Measurements from ENCODE around the gene TDRKH. TPM values are rescaled to one million over a fixed set of nuclear protein-coding genes. Genes with fewer than 3 reads are reported as not detected.

The TDRKH gene
- total RNA-seq, 4 donors from 2014 or later: 1.2 to 4.1 (median 3.1) TPM

DNA sequence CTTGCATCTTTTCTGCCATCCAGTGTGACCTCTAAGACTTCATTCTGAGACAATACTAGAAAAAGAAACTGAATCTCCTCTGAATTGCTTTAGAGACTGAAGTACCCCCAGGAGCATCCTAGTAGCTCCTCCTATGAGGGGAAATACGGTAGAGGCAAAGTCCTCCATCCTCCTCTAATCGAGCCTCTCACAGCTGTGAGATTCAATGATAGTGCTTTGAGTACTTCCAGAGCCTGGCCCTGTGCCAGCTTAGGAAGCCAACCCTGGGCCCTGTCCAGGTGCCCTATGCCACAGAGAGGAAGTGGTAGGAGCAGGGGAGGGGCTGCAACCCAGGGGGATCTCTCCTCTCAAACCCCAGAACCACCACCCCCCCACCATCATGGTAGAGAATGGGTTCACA, 30.6 kb upstream of the TDRKH start:
- WGBS: 28% methylated on average over 2 of the region's 2 CpGs
- H3K4me3 ChIP-seq: no peak overlapping the region
- DNase-seq (ENCODE audit: low spot score in 2 of 2): no peak
- H3K9me3 ChIP-seq: no peaks in the 10 kb centered on the region
- H3K27me3 ChIP-seq: no peaks in the 10 kb centered on the region
- H3K4me1 ChIP-seq: peaks cover 15% of the 10 kb centered on the region
- no peak overlapping the region for H3K27ac ChIP-seq
- TF ChIP-seq EP300 (IDR thresholded peaks at IDR 0.05) (no peak), POLR2A (IDR thresholded peaks at IDR 0.05) (no peak)
- H3K36me3 ChIP-seq: peaks cover 3% of the 10 kb centered on the region

DNA sequence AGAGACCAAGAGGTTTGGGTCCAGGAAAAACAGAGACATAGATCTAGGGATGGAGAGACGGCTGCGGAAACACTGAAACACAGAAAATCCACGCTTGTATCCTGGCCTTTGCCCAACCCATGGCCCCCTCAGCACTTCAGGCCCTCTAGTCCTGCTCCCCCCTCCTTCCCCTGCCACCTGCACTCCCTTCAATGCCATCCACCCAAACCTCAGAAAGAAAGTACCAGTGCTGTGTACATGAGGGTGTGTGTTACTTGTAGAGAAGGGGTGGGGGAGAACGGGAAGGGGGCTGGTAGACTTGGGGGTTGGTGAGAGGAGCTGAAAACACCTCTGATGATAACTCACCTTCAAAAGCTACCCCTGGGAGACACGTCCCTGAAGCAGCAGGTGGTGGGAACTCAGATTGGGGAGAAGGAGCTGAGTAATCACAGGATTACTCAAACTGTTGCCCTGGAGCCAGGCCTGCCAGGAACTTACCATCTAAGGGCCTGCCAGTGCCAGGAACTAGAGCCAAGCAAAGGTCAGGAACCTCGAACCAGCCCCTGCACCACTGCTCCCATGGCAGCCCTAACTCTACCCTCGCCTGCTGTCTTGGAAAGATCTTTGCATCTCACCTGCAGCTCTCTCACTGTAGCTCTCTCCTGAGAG, 29.8 kb upstream of the TDRKH start:
- DNase-seq (ENCODE audit: low spot score in 2 of 2): no peak
- TF ChIP-seq, protein P1, sequence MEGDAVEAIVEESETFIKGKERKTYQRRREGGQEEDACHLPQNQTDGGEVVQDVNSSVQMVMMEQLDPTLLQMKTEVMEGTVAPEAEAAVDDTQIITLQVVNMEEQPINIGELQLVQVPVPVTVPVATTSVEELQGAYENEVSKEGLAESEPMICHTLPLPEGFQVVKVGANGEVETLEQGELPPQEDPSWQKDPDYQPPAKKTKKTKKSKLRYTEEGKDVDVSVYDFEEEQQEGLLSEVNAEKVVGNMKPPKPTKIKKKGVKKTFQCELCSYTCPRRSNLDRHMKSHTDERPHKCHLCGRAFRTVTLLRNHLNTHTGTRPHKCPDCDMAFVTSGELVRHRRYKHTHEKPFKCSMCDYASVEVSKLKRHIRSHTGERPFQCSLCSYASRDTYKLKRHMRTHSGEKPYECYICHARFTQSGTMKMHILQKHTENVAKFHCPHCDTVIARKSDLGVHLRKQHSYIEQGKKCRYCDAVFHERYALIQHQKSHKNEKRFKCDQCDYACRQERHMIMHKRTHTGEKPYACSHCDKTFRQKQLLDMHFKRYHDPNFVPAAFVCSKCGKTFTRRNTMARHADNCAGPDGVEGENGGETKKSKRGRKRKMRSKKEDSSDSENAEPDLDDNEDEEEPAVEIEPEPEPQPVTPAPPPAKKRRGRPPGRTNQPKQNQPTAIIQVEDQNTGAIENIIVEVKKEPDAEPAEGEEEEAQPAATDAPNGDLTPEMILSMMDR (IDR thresholded peaks at IDR 0.05): no peak
- TF ChIP-seq POLR2AphosphoS5 (IDR thresholded peaks at IDR 0.05): no peak
- TF ChIP-seq EP300 (IDR thresholded peaks at IDR 0.05): no peak
- no peak for TF ChIP-seq POLR2A (IDR thresholded peaks at IDR 0.05)
- Histone ChIP-seq H3K4me3 (no peak overlapping the region), H3K36me3 (peaks cover 3% of the 10 kb centered on the region), H3K4me1 (peaks cover 15% of the 10 kb centered on the region), H3K27ac (no peak overlapping the region), H3K9me3 (no peaks in the 10 kb centered on the region), H3K27me3 (no peaks in the 10 kb centered on the region)
- WGBS: 73% methylated on average over 7 of the region's 7 CpGs

DNA sequence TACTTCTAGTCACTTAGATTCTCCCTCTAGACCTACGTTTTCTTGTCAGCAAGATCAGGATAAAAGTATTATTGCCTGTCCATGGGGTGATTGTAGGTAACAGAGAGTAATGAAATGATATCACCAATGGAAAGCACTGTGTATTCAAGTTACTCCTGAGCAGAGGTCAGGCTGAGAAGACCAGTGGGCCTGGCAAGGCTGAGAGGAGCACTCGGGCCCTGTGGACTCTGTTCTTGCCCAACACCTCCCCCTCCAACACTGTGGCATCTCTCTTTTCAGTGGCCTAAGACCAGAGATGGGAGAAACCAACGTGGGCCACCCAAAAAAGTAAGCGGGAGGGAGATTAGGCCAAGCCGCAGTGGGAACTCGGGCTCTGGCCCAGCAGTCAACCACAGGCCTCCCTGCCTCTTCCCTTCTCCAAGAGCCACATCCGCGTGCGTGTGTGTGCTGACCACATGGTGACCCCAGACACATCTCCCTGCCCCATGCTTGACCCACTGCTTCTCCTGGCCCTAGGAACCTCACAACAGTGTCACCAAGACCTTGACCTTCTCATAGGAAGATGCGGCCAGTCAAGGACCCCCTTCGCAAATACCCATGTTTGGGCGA, 29.0 kb upstream of the TDRKH start:
- no peak for DNase-seq (ENCODE audit: low spot score in 2 of 2)
- TF ChIP-seq EP300 (IDR thresholded peaks at IDR 0.05): no peak
- TF ChIP-seq, protein P1 (IDR thresholded peaks at IDR 0.05): no peak
- H3K36me3 ChIP-seq: peaks cover 7% of the 10 kb centered on the region
- peaks cover 15% of the 10 kb centered on the region for H3K4me1 ChIP-seq
- H3K27ac ChIP-seq: no peak overlapping the region
- no peak overlapping the region for H3K4me3 ChIP-seq
- 90% methylated on average over 11 of the region's 12 CpGs for WGBS
- H3K27me3 ChIP-seq: no peaks in the 10 kb centered on the region
- H3K9me3 ChIP-seq: no peaks in the 10 kb centered on the region

DNA sequence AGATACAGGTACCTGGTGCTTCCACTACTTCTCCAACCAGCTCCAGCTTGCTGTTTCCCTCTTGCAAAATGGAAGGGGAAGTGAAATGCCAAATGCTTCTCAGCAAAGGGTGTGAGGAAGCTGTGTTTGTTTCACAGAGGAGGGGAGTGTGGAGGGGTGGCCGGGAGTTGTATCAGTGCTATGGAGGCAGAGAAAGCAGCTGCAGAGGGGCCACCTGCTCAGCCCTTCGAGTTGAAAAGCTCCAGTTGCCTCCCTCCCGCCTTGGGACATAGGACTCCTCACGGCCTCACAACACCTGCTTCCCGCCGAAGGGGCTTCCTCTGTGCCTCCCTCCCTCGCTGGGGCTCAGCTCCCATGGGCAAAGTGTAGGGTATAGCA, 27.0 kb upstream of the TDRKH start:
- H3K9me3 ChIP-seq: no peaks in the 10 kb centered on the region
- no peak overlapping the region for H3K27ac ChIP-seq
- H3K27me3 ChIP-seq: no peaks in the 10 kb centered on the region
- 74% methylated on average over 7 of the region's 7 CpGs for WGBS
- DNase-seq (ENCODE audit: low spot score in 2 of 2): no peak
- TF ChIP-seq, protein P1 (IDR thresholded peaks at IDR 0.05): no peak
- no peak for TF ChIP-seq POLR2AphosphoS5 (IDR thresholded peaks at IDR 0.05)
- TF ChIP-seq EP300 (IDR thresholded peaks at IDR 0.05): no peak
- TF ChIP-seq POLR2A (IDR thresholded peaks at IDR 0.05): no peak
- H3K36me3 ChIP-seq: peaks cover 7% of the 10 kb centered on the region
- H3K4me1 ChIP-seq: peaks cover 15% of the 10 kb centered on the region
- H3K4me3 ChIP-seq: no peak overlapping the region

DNA sequence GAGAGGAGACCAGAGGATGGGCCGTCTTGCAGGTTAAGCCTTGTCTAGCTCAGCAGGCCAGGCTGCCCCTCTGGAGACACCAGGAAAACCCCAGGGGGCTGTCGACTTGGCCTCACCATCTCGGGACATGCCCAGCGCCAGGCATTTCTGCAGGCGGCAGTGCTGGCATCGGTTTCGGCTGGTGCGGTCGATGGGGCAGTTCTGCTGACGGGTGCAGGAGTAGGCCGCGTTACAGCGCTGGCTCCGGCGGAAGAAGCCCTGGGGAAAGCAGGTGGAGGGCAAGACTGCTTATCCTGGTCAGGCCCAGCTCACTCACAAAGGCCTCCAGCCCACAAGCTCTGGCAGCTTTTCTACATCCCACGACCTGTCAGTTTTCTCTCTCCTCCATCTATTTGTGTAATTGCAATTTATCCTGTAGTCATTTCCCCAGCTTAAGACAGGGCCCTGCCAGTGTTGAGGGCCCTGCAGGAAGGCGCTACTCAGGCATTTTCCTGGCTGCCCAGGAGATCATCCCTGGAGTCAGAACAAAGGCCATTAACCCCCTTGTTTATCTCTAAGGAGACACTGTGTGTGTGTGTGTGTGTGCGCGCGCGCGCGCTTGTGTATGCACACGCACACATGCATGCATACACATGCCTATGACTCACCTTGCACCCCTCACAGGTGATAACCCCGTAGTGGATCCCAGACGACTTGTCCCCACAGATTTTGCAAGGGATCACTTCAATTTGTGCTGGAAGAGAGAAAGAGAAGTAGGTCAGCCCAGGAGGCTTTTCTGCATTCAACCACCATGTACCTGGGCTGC, 26.4 kb upstream of the TDRKH start:
- no peaks in the 10 kb centered on the region for H3K27me3 ChIP-seq
- no peak overlapping the region for H3K27ac ChIP-seq
- WGBS: 85% methylated on average over 19 of the region's 26 CpGs
- TF ChIP-seq EP300 (IDR thresholded peaks at IDR 0.05) (no peak), POLR2AphosphoS5 (IDR thresholded peaks at IDR 0.05) (no peak), POLR2A (IDR thresholded peaks at IDR 0.05) (no peak)
- TF ChIP-seq, protein P1 (IDR thresholded peaks at IDR 0.05): no peak
- no peak overlapping the region for H3K4me3 ChIP-seq
- peaks cover 7% of the 10 kb centered on the region for H3K36me3 ChIP-seq
- DNase-seq (ENCODE audit: low spot score in 2 of 2): no peak
- H3K9me3 ChIP-seq: no peaks in the 10 kb centered on the region
- peaks cover 15% of the 10 kb centered on the region for H3K4me1 ChIP-seq
